ENCODE measurements around the gene PDE4D. TPM values are rescaled to one million over a fixed set of nuclear protein-coding genes. Genes with fewer than 3 reads are reported as not detected.

Gene PDE4D
- total RNA-seq, 1 experiment from 2014 or later, result 2.1 TPM

DNA sequence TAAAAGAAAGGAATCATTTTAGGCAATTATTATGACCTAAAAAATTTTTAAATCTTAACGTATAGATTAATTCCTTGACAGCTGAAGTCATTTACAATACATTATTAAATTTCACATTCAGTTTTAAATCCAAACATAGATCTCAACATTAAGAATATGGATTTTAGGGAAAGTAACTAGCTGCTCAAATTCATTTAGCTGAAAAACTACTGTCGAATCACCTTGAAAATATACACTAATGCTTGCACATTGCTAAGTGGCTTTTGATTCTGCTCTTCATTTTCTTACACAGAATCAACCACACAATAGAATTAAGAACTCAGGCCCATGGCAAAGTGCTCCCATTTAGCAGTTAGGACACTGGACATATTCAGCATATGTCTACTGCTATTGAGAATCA is 856.5 kb downstream of the PDE4D start:
- H3K79me2 ChIP-seq (ENCODE audit: insufficient read depth, low read length), result no peaks in the 10 kb centered on the region
- H3K27me3 ChIP-seq (ENCODE audit: insufficient read depth, low read length), result peaks cover 17% of the 10 kb centered on the region; the same call in 1 of the 2 replicates
- H3K18ac ChIP-seq (ENCODE audit: insufficient read length, low read depth, low read length), result no peak overlapping the region
- H3K4me2 ChIP-seq (ENCODE audit: insufficient read depth, insufficient read length, low read length), result no peak overlapping the region
- H2AK5ac ChIP-seq (ENCODE audit: insufficient read length, low read length), result no peak overlapping the region
- H2BK20ac ChIP-seq (ENCODE audit: low read depth, low read length, poor library complexity, severe bottlenecking), result no peak overlapping the region
- H3T11ph ChIP-seq (ENCODE audit: low read length), result no peak overlapping the region
- no peaks in the 10 kb centered on the region for H3K9me3 ChIP-seq (ENCODE audit: control insufficient read depth, low read depth, low read length)
- H3K4me3 Mint-ChIP-seq, result no peak overlapping the region
- peaks cover 16% of the 10 kb centered on the region for H3K23me2 ChIP-seq (ENCODE audit: insufficient read length, low read depth, low read length, poor library complexity, severe bottlenecking)
- no CpG with 5 or more reads among the region's 2 CpGs for WGBS (ENCODE audit: extremely low coverage, insufficient read length, low lambda C conversion rate)
- no peak overlapping the region for H4K5ac ChIP-seq (ENCODE audit: insufficient read length, low read depth, low read length)
- H3K4ac ChIP-seq (ENCODE audit: low read depth, low read length), result no peak overlapping the region
- no peak overlapping the region for H2BK12ac ChIP-seq (ENCODE audit: insufficient read length, low read depth, low read length)
- H3K56ac ChIP-seq (ENCODE audit: insufficient read length, low read depth, low read length), result no peak overlapping the region
- no peak overlapping the region for H3K27ac ChIP-seq (ENCODE audit: insufficient read length, low read depth, low read length)
- no peak overlapping the region for H2BK120ac ChIP-seq (ENCODE audit: low read depth, low read length, poor library complexity, severe bottlenecking)
- H4K20me1 ChIP-seq (ENCODE audit: control insufficient read depth, insufficient read depth, insufficient read length), result no peaks in the 10 kb centered on the region
- H4K91ac ChIP-seq (ENCODE audit: insufficient read length, low read depth, low read length), result no peak overlapping the region
- H3K4me1 ChIP-seq (ENCODE audit: insufficient read depth, low read length), result 0 out of 2 replicates have a peak, but pooled peaks cover 4% of the 10 kb centered on the region
- no peaks in the 10 kb centered on the region for H3K79me1 ChIP-seq (ENCODE audit: insufficient read depth, low read depth, low read length, poor library complexity, severe bottlenecking)
- H3K9me3 Mint-ChIP-seq, result no peaks in the 10 kb centered on the region
- no peak overlapping the region for H2BK5ac ChIP-seq (ENCODE audit: insufficient read length, low read length)
- H2AFZ ChIP-seq (ENCODE audit: low read length), result no peak overlapping the region
- H3K36me3 Mint-ChIP-seq (ENCODE audit: insufficient read depth in 1 of 3, low read depth in 3 of 3), result no peaks in the 10 kb centered on the region
- H3K23ac ChIP-seq (ENCODE audit: insufficient read length, low read depth, low read length), result no peak overlapping the region
- no peak overlapping the region for H2BK15ac ChIP-seq (ENCODE audit: low read depth, low read length)
- H3K14ac ChIP-seq (ENCODE audit: insufficient read depth, low read length), result no peak overlapping the region
- H3K27me3 Mint-ChIP-seq (ENCODE audit: low read depth), result peaks cover 44% of the 10 kb centered on the region
- DNase-seq, result no peak
- peaks cover 7 to 15% of the 10 kb centered on the region in 2 experiments for H3K4me1 Mint-ChIP-seq
- H3K9ac ChIP-seq (ENCODE audit: extremely low read depth, insufficient read length, low read length), result no peak overlapping the region
- H4K8ac ChIP-seq (replicated peaks; ENCODE audit: insufficient read length, low read depth, low read length), result no peak overlapping the region
- TF ChIP-seq, protein P1, sequence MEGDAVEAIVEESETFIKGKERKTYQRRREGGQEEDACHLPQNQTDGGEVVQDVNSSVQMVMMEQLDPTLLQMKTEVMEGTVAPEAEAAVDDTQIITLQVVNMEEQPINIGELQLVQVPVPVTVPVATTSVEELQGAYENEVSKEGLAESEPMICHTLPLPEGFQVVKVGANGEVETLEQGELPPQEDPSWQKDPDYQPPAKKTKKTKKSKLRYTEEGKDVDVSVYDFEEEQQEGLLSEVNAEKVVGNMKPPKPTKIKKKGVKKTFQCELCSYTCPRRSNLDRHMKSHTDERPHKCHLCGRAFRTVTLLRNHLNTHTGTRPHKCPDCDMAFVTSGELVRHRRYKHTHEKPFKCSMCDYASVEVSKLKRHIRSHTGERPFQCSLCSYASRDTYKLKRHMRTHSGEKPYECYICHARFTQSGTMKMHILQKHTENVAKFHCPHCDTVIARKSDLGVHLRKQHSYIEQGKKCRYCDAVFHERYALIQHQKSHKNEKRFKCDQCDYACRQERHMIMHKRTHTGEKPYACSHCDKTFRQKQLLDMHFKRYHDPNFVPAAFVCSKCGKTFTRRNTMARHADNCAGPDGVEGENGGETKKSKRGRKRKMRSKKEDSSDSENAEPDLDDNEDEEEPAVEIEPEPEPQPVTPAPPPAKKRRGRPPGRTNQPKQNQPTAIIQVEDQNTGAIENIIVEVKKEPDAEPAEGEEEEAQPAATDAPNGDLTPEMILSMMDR (conservative IDR thresholded peaks at IDR 0.05), result no peak
- H3K27ac Mint-ChIP-seq, result no peak overlapping the region
